GM23338 (cell line): ENCODE data around the gene ACSF3. TPM values are rescaled to one million over a fixed set of nuclear protein-coding genes. Genes with fewer than 3 reads are reported as not detected.

Source experiments
- ATAC-seq: fragments of 200-7000 bp; cut with Tn5 transposase; 3 replicates; pipeline ENCODE4 v1.9.1; 2020
- DNase-seq: peaks from one replicate; pipeline ENCODE4 v3.0.0-alpha.2; 2015; ENCODE audit warnings: low spot score
- H2AFZ ChIP-seq: fragments of 200-600 bp; sonication (generic); 2 replicates; pipeline ENCODE4 v1.8.0; 2016; ENCODE audit warnings: antibody characterized with exemption, mild to moderate bottlenecking, moderate library complexity
- H3F3A ChIP-seq: fragments of 200-600 bp; sonication (generic); replicated peaks from 2 replicates; pipeline ENCODE4 v1.8.0; 2017; ENCODE audit warnings: antibody characterized with exemption, mixed run types, low read depth
- H3K27ac ChIP-seq: fragments of 200-600 bp; sonication (generic); 2 replicates; pipeline ENCODE4 v1.6.1; 2016; ENCODE audit warnings: low read depth
- H3K27me3 ChIP-seq: fragments of 200-600 bp; sonication (generic); 2 replicates; pipeline ENCODE4 v1.8.0; 2016; ENCODE audit warnings: mild to moderate bottlenecking, mixed run types, moderate library complexity; ENCODE audit not compliant: insufficient read depth
- H3K36me3 ChIP-seq: fragments of 200-600 bp; sonication (generic); 2 replicates; pipeline ENCODE4 v1.8.0; 2016; ENCODE audit warnings: mild to moderate bottlenecking; ENCODE audit not compliant: insufficient read depth
- H3K4me1 ChIP-seq: fragments of 200-600 bp; sonication (generic); 2 replicates; pipeline ENCODE4 v1.8.0; 2016; ENCODE audit warnings: mild to moderate bottlenecking, moderate library complexity; ENCODE audit not compliant: insufficient read depth
- H3K4me2 ChIP-seq: fragments of 200-600 bp; sonication (generic); 2 replicates; pipeline ENCODE4 v1.7.1; 2017; ENCODE audit warnings: mixed run types
- H3K4me3 ChIP-seq: fragments of 200-600 bp; sonication (generic); 2 replicates; pipeline ENCODE4 v1.6.1; 2016; ENCODE audit warnings: mixed run types
- H3K79me2 ChIP-seq: fragments of 200-600 bp; sonication (generic); replicated peaks from 2 replicates; pipeline ENCODE4 v1.8.0; 2017; ENCODE audit warnings: mild to moderate bottlenecking; ENCODE audit not compliant: insufficient read depth
- H3K9me2 ChIP-seq: fragments of 200-600 bp; sonication (generic); 2 replicates; pipeline ENCODE4 v1.8.0; 2017; ENCODE audit not compliant: insufficient read depth
- H4K20me1 ChIP-seq: fragments of 200-600 bp; sonication (generic); replicated peaks from 2 replicates; pipeline ENCODE4 v1.8.0; 2017; ENCODE audit warnings: mild to moderate bottlenecking; ENCODE audit not compliant: insufficient read depth
- H3K27ac Mint-ChIP-seq: 2 replicates; pipeline ENCODE4 v1.8.0; 2020; ENCODE audit warnings: inconsistent platforms, mild to moderate bottlenecking, moderate library complexity, mixed read lengths
- H3K27me3 Mint-ChIP-seq: 3 replicates; pipeline ENCODE4 v1.8.0; 2022; ENCODE audit warnings: low read depth, mild to moderate bottlenecking, moderate library complexity, mixed read lengths, inconsistent platforms; ENCODE audit not compliant: insufficient read depth, poor library complexity
- H3K36me3 Mint-ChIP-seq: 3 replicates; pipeline ENCODE4 v1.8.0; 2021; ENCODE audit warnings: low read depth, mild to moderate bottlenecking, inconsistent platforms, moderate library complexity, mixed read lengths
- H3K4me1 Mint-ChIP-seq: 3 replicates; pipeline ENCODE4 v1.8.0; 2020; ENCODE audit warnings: mild to moderate bottlenecking, inconsistent platforms, mixed read lengths
- H3K4me3 Mint-ChIP-seq: 3 replicates; pipeline ENCODE4 v1.8.0; 2021; ENCODE audit warnings: moderate library complexity, mild to moderate bottlenecking, inconsistent platforms, mixed read lengths
- H3K9me3 Mint-ChIP-seq: 3 replicates; pipeline ENCODE4 v1.8.0; 2020; ENCODE audit warnings: moderate library complexity, mild to moderate bottlenecking, inconsistent platforms, mixed read lengths
- CREB1 ChIP-seq: fragments of 250-450 bp; sonication (Bioruptor Pico); IDR thresholded peaks from 2 replicates; pipeline ENCODE4 v1.5.0; 2020; ENCODE audit warnings: low read depth, mild to moderate bottlenecking, moderate library complexity
- CTCF ChIP-seq, 2 experiments: fragments of 200-600 bp in 1 of 2; sonication (generic) in 1 of 2; conservative IDR thresholded peaks; 2 replicates each; pipeline versions ENCODE4 v1.5.1 to v1.6.1; 2016 to 2017; ENCODE audit warnings: antibody characterized with exemption in 2 of 2, low read depth in 2 of 2, mild to moderate bottlenecking in 2 of 2, moderate library complexity in 1 of 2
- ETS1 ChIP-seq: IDR thresholded peaks from 2 replicates; pipeline ENCODE4 v1.6.1; 2016; ENCODE audit warnings: antibody characterized with exemption
- EZH2 ChIP-seq: fragments of 200-600 bp; sonication (generic); IDR thresholded peaks from one replicate; pipeline ENCODE4 v1.8.0; 2017; ENCODE audit warnings: antibody characterized with exemption, mild to moderate bottlenecking, low read depth; ENCODE audit not compliant: unreplicated experiment
- EZH2phosphoT487 ChIP-seq: fragments of 200-600 bp; sonication (generic); IDR thresholded peaks from one replicate; pipeline ENCODE4 v1.8.1; 2018; ENCODE audit warnings: antibody characterized with exemption; ENCODE audit not compliant: unreplicated experiment
- JUNB ChIP-seq: IDR thresholded peaks from one replicate; pipeline ENCODE4 v1.6.1; 2016; ENCODE audit warnings: antibody characterized with exemption; ENCODE audit not compliant: unreplicated experiment
- NANOG ChIP-seq: IDR thresholded peaks from 2 replicates; pipeline ENCODE4 v1.6.1; 2016; ENCODE audit warnings: antibody characterized with exemption, borderline replicate concordance
- POLR2AphosphoS5 ChIP-seq: IDR thresholded peaks from 2 replicates; pipeline ENCODE4 v1.6.1; 2016; ENCODE audit warnings: antibody characterized with exemption, low read depth
- REST ChIP-seq: IDR thresholded peaks from one replicate; pipeline ENCODE4 v1.6.1; 2018; ENCODE audit warnings: antibody characterized with exemption; ENCODE audit not compliant: unreplicated experiment
- STAT1 ChIP-seq: IDR thresholded peaks from one replicate; pipeline ENCODE4 v1.6.1; 2016; ENCODE audit warnings: antibody characterized with exemption; ENCODE audit not compliant: unreplicated experiment
- ZNF114 ChIP-seq: fragments of 250-450 bp; sonication (Bioruptor Pico); IDR thresholded peaks from 2 replicates; pipeline ENCODE4 v1.5.0; 2020; ENCODE audit warnings: mild to moderate bottlenecking, moderate library complexity
- ZNF331 ChIP-seq: fragments of 250-450 bp; sonication (Bioruptor Pico); IDR thresholded peaks from 2 replicates; pipeline ENCODE4 v1.5.0; 2020; ENCODE audit warnings: low read depth, mild to moderate bottlenecking, moderate library complexity
- polyA plus RNA-seq: library from polyadenylated mRNA; unstranded; fragments of >200 nt; fragmentation: Nextera tagmentation; extraction: Ambion mirVana; gene quantifications from 2 replicates; pipeline ENCODE4 v1.2.1, GENCODE V29; 2016
- total RNA-seq: library from RNA; depleted of rRNA; stranded (reverse); fragments of >200 nt; shearing (Covaris generic); gene quantifications from 2 replicates; pipeline ENCODE4 v1.2.3, GENCODE V29; 2014

Gene ACSF3
- total and polyA plus RNA-seq, 2 experiments from 2014 or later, result 12.8 to 23.1 TPM

GRCh38 chr16:89061086-89061485, 32.6 kb upstream of the ACSF3 start (continued):
- TF ChIP-seq REST, result no peak
- no peak for TF ChIP-seq CREB1 (CRISPR knock-in tag)
- no peak for TF ChIP-seq EZH2phosphoT487
- TF ChIP-seq JUNB, result no peak

DNA sequence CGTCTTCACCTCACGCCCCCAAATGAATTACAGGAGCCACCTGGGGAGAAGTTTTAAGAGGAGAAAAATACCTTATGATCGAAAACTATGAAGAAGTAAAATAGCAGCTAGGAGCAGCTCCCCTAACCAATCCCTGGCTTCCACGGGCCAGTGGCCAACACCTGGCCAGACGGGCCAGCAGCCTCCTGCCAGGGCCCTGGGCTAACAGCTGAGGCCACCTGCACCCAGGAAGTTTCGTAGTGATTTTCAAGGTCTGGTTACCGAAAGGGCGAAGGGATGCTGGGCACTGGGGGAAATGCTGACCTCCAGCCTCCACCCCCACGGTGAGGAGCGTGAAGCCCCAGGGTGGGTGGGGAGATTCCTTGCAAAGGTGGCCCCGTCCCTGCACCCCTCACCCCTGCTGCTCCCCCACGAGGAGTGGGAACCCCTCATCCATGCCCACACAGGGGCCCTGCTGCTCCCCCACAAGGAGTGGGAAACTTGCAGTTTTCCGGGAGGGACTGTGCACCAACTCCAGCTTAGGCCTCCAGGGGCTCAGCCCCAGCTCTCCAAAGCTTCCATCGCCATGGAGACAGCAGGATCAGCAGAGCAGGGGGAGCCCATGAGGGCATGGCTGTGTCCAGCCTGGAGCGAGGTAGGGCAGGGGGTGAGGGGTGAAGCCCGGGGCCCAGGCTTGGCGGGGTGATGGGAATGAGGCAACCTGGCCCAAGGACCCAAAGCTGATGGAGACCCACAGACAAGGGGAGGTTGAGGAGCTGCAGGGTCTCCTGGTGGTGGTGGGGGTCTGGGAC, 31.9 kb upstream of the ACSF3 start:
- H3K27ac ChIP-seq, result no peak overlapping the region
- Mint-ChIP-seq H3K27me3 (peaks cover 4% of the 10 kb centered on the region), H3K4me1 (no peaks in the 10 kb centered on the region), H3K27ac (no peak overlapping the region), H3K36me3 (no peaks in the 10 kb centered on the region), H3K9me3 (no peaks in the 10 kb centered on the region), H3K4me3 (no peak overlapping the region)
- no peaks in the 10 kb centered on the region for H3K9me2 ChIP-seq
- no peak for DNase-seq
- peak; percentile 36 for ATAC-seq
- no peak overlapping the region for H3K4me3 ChIP-seq
- no peaks in the 10 kb centered on the region for H3K27me3 ChIP-seq
- no peak overlapping the region for H2AFZ ChIP-seq
- no peaks in the 10 kb centered on the region for H4K20me1 ChIP-seq
- TF ChIP-seq ZNF331 (CRISPR knock-in tag) (no peak), ZNF114 (CRISPR knock-in tag) (no peak), EZH2 (no peak), CREB1 (CRISPR knock-in tag) (no peak), ETS1 (no peak), STAT1 (no peak), CTCF (conservative IDR thresholded peaks at IDR 0.05; ENCODE audit: low read depth in 2 of 2) (no peak), JUNB (no peak), NANOG (no peak), POLR2AphosphoS5 (no peak)
- H3K79me2 ChIP-seq, result no peaks in the 10 kb centered on the region
- no peaks in the 10 kb centered on the region for H3K36me3 ChIP-seq
- H3F3A ChIP-seq, result no peaks in the 10 kb centered on the region
- H3K4me2 ChIP-seq, result no peak overlapping the region
- no peaks in the 10 kb centered on the region for H3K4me1 ChIP-seq
